NT2/D1 (cell line): ENCODE measurements around the gene KIAA0930.

ENCODE experiments used
- SUZ12 ChIP-seq: IDR thresholded peaks from 2 replicates; pipeline ENCODE4 v1.6.1; 2011; ENCODE audit not compliant: insufficient read length, insufficient read depth; ENCODE audit errors: extremely low read depth
- ZNF274 ChIP-seq: IDR thresholded peaks from 2 replicates; pipeline ENCODE4 v1.6.1; 2011; ENCODE audit warnings: mild to moderate bottlenecking, low read depth, low read length

- TF ChIP-seq SUZ12 (no peak), ZNF274 (no peak)
Observed at GRCh38 chr22:45254789-45255278, 14.1 kb upstream of the KIAA0930 start.
